Measurements from ENCODE around the gene ARFGEF2.

- TF ChIP-seq CTCF (conservative IDR thresholded peaks at IDR 0.05; ENCODE audit: low read depth, low read length) (no peak), CEBPB (IDR thresholded peaks at IDR 0.05; ENCODE audit: low read depth, low read length) (no peak), POLR2A (IDR thresholded peaks at IDR 0.05; ENCODE audit: low read depth, low read length) (no peak)
These were observed 7.6 kb downstream of the ARFGEF2 start for GRCh38 chr20:48928832-48929725.

Measured in IMR-90 (cell line).